Osteocyte (in vitro differentiated cells): ENCODE measurements around the gene VAMP4. TPM values are rescaled to one million over a fixed set of nuclear protein-coding genes. Genes with fewer than 3 reads are reported as not detected.

ENCODE experiments used
- DNase-seq: peaks from one replicate; pipeline ENCODE4 v3.0.0; 2021; ENCODE audit warnings: mixed read lengths; ENCODE audit not compliant: unreplicated experiment; ENCODE audit errors: extremely low spot score
- H3K27ac Mint-ChIP-seq: one replicate; pipeline ENCODE4 v1.8.0; 2021; ENCODE audit warnings: mild to moderate bottlenecking, mixed read lengths; ENCODE audit not compliant: unreplicated experiment
- H3K27me3 Mint-ChIP-seq: one replicate; pipeline ENCODE4 v1.8.0; 2021; ENCODE audit warnings: mixed read lengths; ENCODE audit not compliant: unreplicated experiment
- H3K36me3 Mint-ChIP-seq: one replicate; pipeline ENCODE4 v1.8.0; 2021; ENCODE audit warnings: mixed read lengths; ENCODE audit not compliant: unreplicated experiment
- H3K4me1 Mint-ChIP-seq: one replicate; pipeline ENCODE4 v1.8.0; 2021; ENCODE audit warnings: mixed read lengths; ENCODE audit not compliant: unreplicated experiment
- H3K4me3 Mint-ChIP-seq: one replicate; pipeline ENCODE4 v1.8.0; 2021; ENCODE audit warnings: mild to moderate bottlenecking, moderate library complexity, mixed read lengths; ENCODE audit not compliant: unreplicated experiment
- H3K9me3 Mint-ChIP-seq: one replicate; pipeline ENCODE4 v1.8.0; 2021; ENCODE audit warnings: mixed read lengths; ENCODE audit not compliant: unreplicated experiment
- CTCF ChIP-seq: fragments of 200-600 bp; sonication (generic); IDR thresholded peaks from 2 replicates; pipeline ENCODE4 v1.5.0; 2021; ENCODE audit warnings: antibody characterized with exemption, mild to moderate bottlenecking, moderate library complexity
- total RNA-seq: library from RNA; stranded (reverse); gene quantifications from 2 replicates; pipeline ENCODE4 v1.2.1, GENCODE V29; 2021

VAMP4 gene
- total RNA-seq, 1 donor from 2014 or later, result 14.5 TPM

DNA sequence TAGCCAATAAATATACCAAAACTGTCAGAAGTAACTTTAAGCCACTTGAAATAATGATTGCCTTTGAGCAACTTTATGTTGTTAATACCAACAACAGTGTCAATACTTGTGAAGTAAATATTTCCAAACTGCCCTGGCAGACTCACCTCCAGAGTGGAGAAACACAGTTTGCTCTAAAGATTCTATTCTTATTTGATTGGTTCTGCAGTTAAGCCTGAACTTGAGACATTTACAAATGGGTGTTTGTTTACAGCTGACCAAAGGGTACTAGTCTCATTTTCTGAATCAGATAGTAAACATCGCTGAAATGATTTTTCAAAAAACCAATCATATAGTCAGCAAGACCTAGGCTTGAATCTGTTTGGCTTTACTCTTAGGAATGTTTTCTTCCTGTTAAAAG, 88.1 kb downstream of the VAMP4 start:
- H3K4me1 Mint-ChIP-seq, result peaks cover 11% of the 10 kb centered on the region
- no peaks in the 10 kb centered on the region for H3K9me3 Mint-ChIP-seq
- no peak for TF ChIP-seq CTCF
- H3K36me3 Mint-ChIP-seq, result no peaks in the 10 kb centered on the region
- peaks cover 30% of the 10 kb centered on the region for H3K27me3 Mint-ChIP-seq
- H3K4me3 Mint-ChIP-seq, result no peak overlapping the region
- no peak overlapping the region for H3K27ac Mint-ChIP-seq
- DNase-seq, result no peak

DNA sequence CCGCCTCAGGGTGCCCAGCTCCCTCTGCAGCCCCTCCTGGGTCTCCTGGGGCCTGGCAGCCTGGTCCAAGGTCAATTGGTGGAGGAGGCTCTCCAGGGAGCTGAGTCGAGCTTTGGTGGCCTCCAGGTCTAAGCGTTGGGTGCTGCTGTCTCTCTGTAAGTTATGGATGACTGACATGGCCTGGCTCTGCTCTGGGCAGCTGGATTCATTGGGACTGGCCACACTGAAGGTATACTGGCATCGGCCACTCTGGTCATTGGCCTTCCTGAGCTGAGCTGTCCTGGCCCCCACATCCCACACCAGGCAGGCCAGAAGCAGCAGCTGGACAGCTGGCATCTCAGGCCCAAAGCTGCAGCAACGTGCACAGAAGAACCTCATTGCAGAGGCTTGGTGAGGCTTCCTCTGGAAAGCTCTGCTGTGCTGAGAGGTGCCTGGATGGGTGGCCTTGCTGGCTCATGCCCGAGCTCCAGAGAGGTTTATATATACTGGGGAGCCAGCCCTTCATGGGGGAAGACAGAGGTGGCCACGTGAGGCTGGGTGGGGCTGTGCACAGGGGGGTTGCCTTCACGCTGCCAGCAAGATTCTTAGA, 89.5 kb downstream of the VAMP4 start, which contains the start of gene MYOC:
MYOC (minus strand) TSS at position 455 of the 589 bp plus-strand sequence; CDS start at position 378, 77 bp downstream.
- peaks cover 11% of the 10 kb centered on the region for H3K4me1 Mint-ChIP-seq
- no peak for TF ChIP-seq CTCF
- H3K27me3 Mint-ChIP-seq, result peaks cover 28% of the 10 kb centered on the region
- DNase-seq, result no peak
- H3K9me3 Mint-ChIP-seq, result no peaks in the 10 kb centered on the region
- no peak within 1 kb of the TSS for H3K27ac Mint-ChIP-seq
- H3K4me3 Mint-ChIP-seq, result no peak within 1 kb of the TSS
- no peaks in the 10 kb centered on the region for H3K36me3 Mint-ChIP-seq

Other genes starting within 250 kb of the VAMP4 start
- gene MYOCOS, start 119.8 kb downstream of the VAMP4 start, total RNA-seq, result not detected in 2 replicates
- not detected in 2 replicates for gene MYOC, start 89.4 kb downstream of the VAMP4 start, total RNA-seq
- gene METTL13, start 39.6 kb upstream of the VAMP4 start, total RNA-seq, result 22.0 and 30.6 TPM in 2 replicates
- gene DNM3, start 99.4 kb upstream of the VAMP4 start, total RNA-seq, result 3.4 and 3.7 TPM in 2 replicates